Right lung (tissue), 10 donors: ENCODE results near the gene SDHAF4. TPM values are rescaled to one million over a fixed set of nuclear protein-coding genes. Genes with fewer than 3 reads are reported as not detected.
A peak's percentile ranks its signal among the peaks of the same experiment; 100 is the strongest.
"Not testable (repeated sequence)": the region's sequence is repeated elsewhere in the genome, so short reads cannot be mapped to it uniquely, and the experiment has no call there.

Source experiments
- DNase-seq, 2 donors: peaks; one replicate each; pipeline ENCODE4 v3.0.0-alpha.2; 2013
- long read RNA-seq, 8 donors: transcript quantifications; one replicate each; lab custom pipeline, GENCODE V29; 2026
- polyA plus RNA-seq, 5 donors: library from polyadenylated mRNA; unstranded; fragments of 120-200 nt; gene quantifications; one replicate each; pipeline versions ENCODE4 v1.2.1 to v1.2.3, GENCODE V29; 2013; ENCODE audit warnings: inconsistent platforms in 1 of 5, low replicate concordance in 1 of 5; ENCODE audit not compliant: insufficient read length in 5 of 5, insufficient read depth in 1 of 5

The SDHAF4 gene
- polyA plus RNA-seq: 10 to 100 TPM; 16.0 to 22.1 (median 19.3) TPM
- long read RNA-seq, donor 1, transcript SDHAF4-201 (3 exons, 1,196 nt): major isoform, 8 of 8 reads
- long read RNA-seq, donor 1, partial matches to known transcripts: 0 of 8 reads
- long read RNA-seq, donor 1, other reads (novel, unspliced or antisense): 0 of 8 reads
- long read RNA-seq, donor 2, partial matches to known transcripts: 0 of 4 reads
- long read RNA-seq, donor 2, other reads (novel, unspliced or antisense): 0 of 4 reads
- long read RNA-seq, donor 3, transcript SDHAF4-201 (3 exons, 1,196 nt): major isoform, 5 of 5 reads
- long read RNA-seq, donor 3, partial matches to known transcripts: 0 of 5 reads
- long read RNA-seq, donor 3, other reads (novel, unspliced or antisense): 0 of 5 reads
- long read RNA-seq, donor 4, partial matches to known transcripts: 5 of 8 reads
- long read RNA-seq, donor 4, other reads (novel, unspliced or antisense): 0 of 8 reads
- long read RNA-seq, donor 5, transcript SDHAF4-201 (3 exons, 1,196 nt): major isoform, 7 of 8 reads
- long read RNA-seq, donor 5, partial matches to known transcripts: 0 of 8 reads
- long read RNA-seq, donor 5, other reads (novel, unspliced or antisense): 0 of 8 reads
- long read RNA-seq, donor 6, transcript SDHAF4-201 (3 exons, 1,196 nt): major isoform, 5 of 5 reads
- long read RNA-seq, donor 6, partial matches to known transcripts: 0 of 5 reads
- long read RNA-seq, donor 6, other reads (novel, unspliced or antisense): 0 of 5 reads
- long read RNA-seq, donor 7, transcript SDHAF4-201 (3 exons, 1,196 nt): major isoform, 6 of 6 reads
- long read RNA-seq, donor 7, partial matches to known transcripts: 0 of 6 reads
- long read RNA-seq, donor 7, other reads (novel, unspliced or antisense): 0 of 6 reads
- long read RNA-seq, donor 8, partial matches to known transcripts: 0 of 3 reads
- long read RNA-seq, donor 8, other reads (novel, unspliced or antisense): 0 of 3 reads

DNA sequence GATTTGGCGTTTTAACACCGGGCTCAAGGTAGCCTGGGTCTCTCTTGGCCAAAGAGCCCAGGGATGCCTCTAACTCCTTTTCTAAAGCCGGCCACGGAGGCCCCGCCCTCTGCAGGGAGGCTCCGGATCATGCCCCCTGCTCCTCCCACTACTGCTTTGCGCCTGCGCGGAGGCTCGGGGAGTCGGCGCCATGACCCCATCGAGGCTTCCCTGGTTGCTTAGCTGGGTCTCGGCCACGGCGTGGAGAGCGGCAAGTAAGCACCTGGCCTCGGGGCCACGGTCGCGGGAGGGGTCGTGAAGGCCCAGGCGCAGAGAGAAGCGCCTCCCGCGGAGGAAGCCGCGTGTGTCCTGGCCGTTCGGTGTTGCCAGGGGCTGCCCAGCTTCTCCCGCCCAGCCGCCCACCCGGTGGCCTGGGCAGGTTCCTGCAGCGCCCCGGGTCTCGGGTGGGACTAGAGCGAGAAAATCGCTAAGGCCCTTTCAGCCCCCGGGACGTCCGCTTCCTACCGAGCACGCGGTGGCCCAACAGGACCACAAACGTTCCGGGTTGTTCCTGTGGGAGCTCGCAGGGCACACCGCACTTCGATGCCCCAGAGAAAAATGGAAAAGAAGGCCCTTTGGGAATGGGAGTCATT, at the start of gene SDHAF4:
Gene SDHAF4 (plus strand): TSS at position 180 of the 632 bp plus-strand sequence. CDS start 11 bp downstream, at position 191.
- DNase-seq: peak; percentile 89 to 90

DNA sequence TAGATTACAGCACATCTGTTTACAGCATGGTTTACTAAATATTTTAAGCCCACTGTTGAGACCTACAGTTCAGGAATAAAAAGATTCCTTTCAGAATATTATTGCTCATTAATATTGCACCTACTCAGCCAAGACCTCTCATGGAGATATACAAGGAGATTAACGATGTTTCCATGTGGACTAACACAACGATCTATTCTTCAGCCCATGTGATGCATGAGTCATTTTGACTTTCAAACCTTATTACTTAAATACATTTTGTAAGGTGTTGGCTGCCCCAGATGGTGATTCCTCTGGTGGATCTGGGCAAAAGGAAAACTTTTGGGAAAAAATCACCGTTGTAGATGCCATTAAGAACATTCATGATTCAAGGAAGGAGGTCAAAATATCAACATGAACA, 48.0 kb upstream of the SDHAF4 start:
- DNase-seq: no peak

- DNase-seq: peak in 1 of 2 donors; percentile 1
Observed at GRCh38 chr6:70520575-70520974, 46.2 kb upstream of the SDHAF4 start.

DNA sequence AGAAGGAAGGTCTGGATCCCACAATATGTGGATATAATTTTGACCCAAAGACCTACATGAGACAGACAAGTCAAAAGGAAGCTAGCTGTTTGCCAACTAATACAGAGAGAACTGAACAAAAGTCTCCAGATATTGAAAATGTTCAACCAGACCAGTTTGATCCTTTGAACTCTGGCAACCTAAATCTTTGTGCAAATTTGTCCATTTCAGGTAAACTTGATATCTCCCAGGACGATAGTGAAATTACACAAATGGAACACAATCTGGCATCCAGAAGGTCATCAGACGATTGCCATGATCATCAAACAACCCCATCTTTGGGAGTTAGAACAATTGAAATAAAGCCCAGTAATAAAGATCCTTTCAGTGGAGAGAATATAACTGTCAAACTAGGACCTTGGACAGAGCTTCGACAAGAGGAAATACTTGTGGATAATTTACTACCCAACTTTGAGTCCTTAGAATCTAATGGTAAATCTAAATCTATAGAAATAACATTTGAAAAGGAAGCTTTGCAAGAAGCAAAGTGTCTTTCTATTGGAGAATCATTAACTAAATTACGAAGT, 41.9 kb upstream of the SDHAF4 start:
- no peak for DNase-seq

GRCh38 chr6:70527071-70527737, 39.5 kb upstream of the SDHAF4 start:
- no peak for DNase-seq

DNA sequence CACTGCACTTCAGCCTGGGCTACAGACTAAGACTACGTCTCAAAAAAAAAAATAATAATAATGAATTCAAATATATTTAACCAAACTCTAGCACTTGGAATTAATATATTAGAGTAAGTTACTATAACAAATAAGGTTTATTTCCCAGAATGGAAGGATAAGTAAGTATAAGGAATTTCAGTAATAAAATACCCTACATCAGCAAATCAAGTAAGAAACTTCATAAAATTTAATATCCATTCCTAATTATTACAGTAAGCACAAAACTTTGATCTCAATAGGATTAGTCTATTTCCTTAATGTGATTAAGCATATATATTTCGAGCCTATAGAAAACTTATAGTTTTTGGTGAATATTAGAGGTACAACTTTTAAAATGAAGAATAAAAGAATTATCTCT, 36.7 kb upstream of the SDHAF4 start:
- DNase-seq: no peak

DNA sequence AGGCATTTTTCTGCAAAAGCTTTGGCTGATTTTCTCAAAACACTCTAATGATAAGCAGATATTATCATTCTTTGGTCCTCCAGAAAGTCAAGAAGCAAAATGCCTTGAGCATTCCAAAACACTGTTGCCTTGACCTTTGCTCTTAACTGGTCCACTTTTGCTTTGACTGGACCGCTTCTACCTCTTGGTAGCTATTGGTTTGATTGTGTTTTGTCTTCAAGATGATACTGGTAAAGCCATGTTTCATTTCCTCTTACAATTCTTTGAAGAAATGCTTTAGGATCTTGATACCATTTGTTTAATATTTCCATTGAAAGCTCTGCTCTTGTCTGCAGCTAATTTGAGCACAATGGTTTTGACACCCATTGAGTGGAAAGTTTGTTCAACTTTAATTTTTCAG, 35.6 kb upstream of the SDHAF4 start:
- no peak for DNase-seq

DNA sequence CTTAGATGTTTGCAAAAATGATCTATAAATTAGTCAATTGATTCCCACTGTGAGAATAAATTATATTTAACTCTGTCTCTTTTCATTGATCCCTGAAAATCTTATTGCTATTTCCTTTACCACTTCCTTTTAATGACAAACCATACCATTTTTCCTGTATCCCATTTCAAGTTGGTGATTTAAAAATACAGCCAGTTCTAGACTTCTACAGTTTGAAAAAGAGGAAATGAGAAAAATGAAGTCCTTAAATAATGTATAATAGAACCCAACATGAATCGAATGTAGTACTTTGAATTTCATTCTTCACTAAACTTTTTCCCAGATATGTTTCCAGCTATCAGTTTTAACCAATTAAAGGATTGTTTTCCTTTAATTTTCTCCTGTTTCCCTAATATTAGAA, 29.5 kb upstream of the SDHAF4 start:
- no peak for DNase-seq

DNA sequence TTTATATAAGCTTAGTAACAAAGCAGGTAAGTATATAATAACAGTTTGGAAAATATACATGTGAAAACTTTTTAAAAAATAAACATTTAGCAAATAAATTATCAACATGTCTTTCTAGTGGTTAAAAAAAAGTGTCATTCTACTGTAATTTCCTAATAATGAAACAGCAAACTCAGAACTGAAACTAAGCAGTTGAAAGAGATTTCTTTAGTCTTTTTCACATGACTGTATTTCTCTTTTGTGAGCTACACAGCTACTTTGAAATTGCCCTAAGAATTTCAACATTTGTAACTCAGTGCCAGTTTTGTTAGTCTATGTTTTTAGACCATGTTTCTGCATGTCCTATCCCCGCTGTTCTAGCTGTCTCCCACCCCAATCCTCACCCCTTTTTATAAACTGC, 28.4 kb upstream of the SDHAF4 start:
- DNase-seq: no peak

- no peak for DNase-seq
Observed at GRCh38 chr6:70547313-70547712, 19.4 kb upstream of the SDHAF4 start.

DNA sequence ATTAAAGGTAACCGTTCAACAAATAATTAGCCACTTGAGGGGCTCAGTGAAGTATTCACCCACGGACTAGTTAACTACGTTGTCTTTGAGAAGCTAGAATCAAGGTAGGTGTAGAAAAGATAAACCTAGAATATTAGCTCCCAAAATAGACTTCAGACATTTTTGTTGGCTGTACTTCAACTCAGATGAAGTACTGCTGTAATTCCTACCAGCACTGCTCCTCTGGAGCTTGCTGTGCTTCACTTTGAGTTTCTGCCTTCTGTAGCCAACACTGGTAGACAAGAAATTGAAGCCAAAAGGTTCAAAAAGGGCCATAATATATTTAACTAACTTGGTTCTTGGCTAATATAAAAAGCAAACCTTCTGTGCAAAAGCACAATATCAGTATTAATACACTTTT, 18.8 kb upstream of the SDHAF4 start:
- no peak for DNase-seq

DNA sequence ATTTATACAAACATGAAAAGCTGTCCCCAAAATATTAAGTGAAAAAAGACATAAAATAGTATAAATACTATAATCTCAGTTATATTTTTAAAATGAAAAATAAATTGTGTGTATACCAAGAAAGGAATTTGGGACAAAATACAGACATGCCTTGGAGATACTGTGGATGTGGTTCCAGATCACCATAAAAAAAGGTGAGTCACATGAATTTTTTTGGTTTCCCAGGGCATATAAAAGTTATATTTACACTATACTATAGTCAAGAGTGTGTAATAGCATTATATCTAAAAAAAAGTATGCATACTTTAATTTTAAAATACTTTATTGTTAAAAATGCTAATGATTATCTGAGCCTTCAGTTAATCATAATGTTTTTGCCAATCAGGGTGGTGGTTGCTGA, 17.4 kb upstream of the SDHAF4 start:
- no peak for DNase-seq

- DNase-seq: no peak
Observed at GRCh38 chr6:70551566-70551965, 15.2 kb upstream of the SDHAF4 start.

GRCh38 chr6:70552286-70552940, 14.3 kb upstream of the SDHAF4 start:
- DNase-seq: not testable (repeated sequence)

- no peak for DNase-seq
Observed at GRCh38 chr6:70552974-70553373, 13.8 kb upstream of the SDHAF4 start.

- no peak for DNase-seq
Observed at GRCh38 chr6:70557998-70558397, 8.7 kb upstream of the SDHAF4 start.

GRCh38 chr6:70562401-70562800, 4.3 kb upstream of the SDHAF4 start:
- not testable (repeated sequence) for DNase-seq

GRCh38 chr6:70563530-70563929, 3.2 kb upstream of the SDHAF4 start:
- DNase-seq: no peak

DNA sequence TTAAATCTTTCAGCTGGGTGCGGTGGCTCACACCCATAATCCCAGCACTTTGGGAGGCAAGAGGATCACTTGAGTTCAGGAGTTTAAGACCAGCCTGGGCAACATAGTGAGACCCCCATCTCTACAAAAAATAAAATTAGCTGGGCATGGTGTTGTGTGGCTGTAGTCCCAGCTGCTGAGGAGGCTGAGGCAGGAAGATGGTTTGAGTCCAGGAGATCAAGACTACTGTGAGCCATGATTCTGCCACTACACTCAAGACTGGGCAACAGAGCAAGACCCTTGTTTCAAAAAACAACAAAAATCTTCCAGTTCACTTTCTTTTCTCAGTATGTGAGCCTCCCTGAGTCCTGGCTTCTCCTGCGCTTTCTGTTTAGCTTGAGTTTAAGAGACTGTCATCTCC, 7.9 kb downstream of the SDHAF4 start:
- DNase-seq: no peak

DNA sequence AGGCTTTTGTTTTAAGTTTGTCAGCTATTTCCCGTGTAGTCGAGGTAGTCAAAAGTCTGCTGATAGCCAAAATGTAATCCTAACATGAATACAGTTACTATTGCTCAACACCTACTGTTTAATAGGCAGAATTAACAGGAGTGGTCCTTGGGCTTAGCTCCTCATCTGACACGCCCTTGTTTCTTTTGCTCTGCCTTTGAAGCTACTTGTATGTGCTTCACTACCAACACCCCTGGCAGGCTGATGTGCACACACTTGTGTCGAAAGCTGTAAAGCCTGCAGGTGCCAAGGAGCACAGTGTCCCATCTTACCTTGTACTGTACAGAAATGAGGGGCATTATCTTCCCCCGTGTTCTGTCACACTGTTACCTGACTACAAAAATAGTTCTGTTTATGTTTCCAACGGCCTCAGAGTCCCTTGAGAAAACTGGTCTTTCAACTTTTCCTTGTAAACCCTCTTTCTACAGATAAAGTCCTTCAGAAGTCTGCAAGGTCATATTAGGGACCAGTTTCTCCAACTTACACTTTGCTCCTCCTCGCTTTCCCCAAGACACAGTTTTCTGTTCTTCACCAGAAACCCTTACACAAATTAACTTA, 9.3 kb downstream of the SDHAF4 start:
- peak; percentile 9 to 12 for DNase-seq
